Glomerular endothelial cell (primary cell): ENCODE measurements around the gene CAPN9. TPM values are rescaled to one million over a fixed set of nuclear protein-coding genes. Genes with fewer than 3 reads are reported as not detected.
"Not testable (repeated sequence)": the region's sequence is repeated elsewhere in the genome, so short reads cannot be mapped to it uniquely, and the experiment has no call there.

Source experiments
- DNase-seq: peaks from one replicate; pipeline ENCODE4 v3.0.0-alpha.2; 2011; ENCODE audit warnings: low read depth, low spot score; ENCODE audit errors: extremely low read depth
- total RNA-seq: library from RNA; depleted of rRNA; stranded (reverse); fragments of >200 nt; gene quantifications from 2 replicates; pipeline ENCODE4 v1.2.3, GENCODE V29; 2015

CAPN9 gene
- total RNA-seq, 1 donor from 2014 or later, result not detected

DNA sequence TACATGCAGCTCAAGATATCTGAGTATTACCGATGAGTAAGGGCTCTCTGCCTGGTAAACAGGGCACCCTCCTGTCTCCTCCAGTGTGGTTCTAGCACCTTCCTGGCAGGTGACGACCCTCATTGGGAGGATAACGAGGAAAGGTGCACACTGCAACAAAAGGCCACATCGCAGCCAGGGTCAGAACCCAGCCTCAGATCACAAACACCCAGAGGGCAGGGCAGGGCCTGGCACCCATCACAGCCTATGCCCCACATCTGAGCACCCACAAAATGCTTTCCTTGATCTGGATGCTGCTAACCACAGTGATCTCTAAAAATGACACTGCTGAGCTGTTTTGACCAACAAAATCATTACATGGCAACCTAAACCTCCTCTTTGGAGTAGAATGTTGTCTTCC is 97.4 kb downstream of the CAPN9 start:
- DNase-seq, result no peak

DNA sequence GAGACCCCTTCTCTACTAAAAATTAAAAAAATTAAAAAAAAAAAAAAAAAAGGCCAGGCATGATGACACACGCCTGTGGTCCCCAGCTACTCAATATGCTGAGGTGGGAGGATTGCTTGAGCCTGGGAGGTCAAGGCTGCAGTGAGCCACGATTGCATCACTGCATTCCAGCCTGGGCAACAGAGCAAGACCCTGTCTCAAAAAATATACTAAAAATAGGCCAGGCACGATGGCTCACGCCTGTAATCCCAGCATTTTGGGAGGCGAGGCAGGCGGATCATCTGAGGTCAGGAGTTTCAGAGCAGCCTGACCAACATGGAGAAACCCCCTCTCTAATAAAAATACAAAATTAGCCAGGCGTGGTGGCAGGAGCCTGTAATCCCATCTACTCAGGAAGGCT is 98.0 kb downstream of the CAPN9 start:
- not testable (repeated sequence) for DNase-seq

DNA sequence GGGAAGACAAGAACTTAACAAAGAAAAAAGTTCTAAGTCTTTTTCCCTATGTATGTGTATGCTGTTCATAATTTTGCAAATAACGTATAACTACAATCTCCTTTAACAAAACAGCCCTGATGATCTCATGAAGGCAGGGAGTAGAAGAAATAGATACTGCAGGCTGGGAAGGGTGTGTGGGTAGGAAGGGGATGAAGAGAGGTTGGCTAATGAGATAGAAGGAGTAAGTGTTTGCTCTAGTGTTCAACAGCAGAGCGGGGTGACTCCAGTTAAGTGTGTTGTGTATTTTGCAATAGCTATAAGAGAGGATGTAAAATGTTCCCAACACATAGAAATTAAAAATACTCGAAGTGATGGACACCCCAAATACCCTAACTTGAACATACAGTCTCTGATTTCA is 101.0 kb downstream of the CAPN9 start:
- DNase-seq, result no peak

DNA sequence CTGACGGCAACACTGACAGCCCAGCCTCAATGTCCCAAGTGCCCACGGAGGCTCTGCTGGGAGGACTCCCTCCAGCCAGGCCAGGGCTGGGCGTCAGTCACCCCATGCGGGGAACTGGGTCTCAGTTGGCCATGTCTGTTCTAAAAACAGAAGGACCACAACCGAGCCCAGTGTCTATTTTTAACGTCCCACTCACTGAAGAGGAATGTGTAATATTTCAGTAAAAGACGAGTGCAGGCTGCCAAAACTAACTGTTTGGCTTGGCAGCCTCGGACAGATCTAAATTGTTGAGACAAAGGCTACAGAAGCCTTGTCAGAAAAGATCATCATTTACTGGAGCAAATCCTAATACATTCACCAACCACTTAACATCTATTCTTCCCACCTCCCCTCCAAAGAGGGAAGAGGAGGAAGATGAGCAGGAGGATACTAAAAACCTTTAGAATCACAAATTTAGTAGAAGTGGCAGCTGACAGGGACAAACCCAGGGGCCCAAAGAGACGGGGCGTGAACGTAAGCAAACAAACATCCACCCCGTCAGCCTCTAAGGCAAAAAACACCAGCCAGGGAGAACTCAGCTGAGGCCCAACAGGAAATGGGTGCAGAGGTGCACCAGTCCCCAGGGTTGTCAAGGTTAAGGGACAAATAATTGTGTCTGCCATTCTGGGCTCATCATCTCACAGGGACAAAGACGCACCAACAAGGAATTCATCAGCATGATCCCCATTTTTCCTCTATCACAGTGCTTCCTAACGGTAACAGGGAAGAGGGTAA is 102.5 kb downstream of the CAPN9 start:
- DNase-seq, result peak; percentile 55

DNA sequence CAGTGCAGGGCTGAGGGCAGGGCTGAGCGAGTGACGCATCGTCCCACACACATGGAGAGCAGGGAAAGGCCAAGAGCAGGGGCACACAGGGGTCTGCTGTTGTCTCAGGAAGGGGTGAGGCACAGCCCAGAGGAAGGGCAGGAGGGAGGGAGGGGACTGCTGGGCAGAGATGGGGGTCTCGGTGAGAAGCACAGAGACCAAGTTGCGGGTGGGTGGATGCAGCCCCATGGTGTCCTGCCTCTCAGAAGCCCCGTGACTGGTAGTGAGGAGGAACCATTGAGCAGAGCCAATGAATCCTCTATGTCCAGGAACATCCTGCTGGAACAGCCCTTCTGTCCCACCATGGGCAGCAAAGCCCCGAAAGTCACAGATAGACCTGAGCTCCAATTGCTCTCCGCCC is 103.4 kb downstream of the CAPN9 start:
- no peak for DNase-seq

DNA sequence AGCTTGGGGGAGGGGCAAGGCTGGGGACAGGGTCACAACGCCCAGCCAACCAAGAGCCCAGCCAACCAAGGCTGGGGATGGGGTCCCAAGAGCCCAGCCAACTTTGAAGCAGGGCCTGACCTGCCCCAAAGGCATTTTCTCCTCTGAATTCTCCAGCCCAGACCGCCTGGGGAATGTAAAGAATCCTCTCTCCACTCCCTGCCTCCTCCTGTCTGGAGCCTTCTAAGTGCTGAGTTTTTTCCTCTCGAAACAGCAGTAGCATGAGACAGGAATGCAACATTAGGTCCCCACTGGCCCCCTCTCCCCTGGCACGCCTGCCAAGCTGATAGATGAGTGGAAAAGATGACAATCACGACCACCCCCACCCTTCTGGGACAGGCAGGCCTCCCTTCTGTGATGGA is 104.1 kb downstream of the CAPN9 start:
- no peak for DNase-seq

Other genes starting within 250 kb of the CAPN9 start
- gene COG2, start 104.9 kb upstream of the CAPN9 start, total RNA-seq, result 13.8 and 18.7 TPM in 2 replicates
- not detected in 2 replicates for gene AGT, start 33.3 kb upstream of the CAPN9 start, total RNA-seq
- 34.1 and 83.2 TPM in 2 replicates for gene C1orf198, start 121.1 kb downstream of the CAPN9 start, total RNA-seq
- gene TTC13, start 231.5 kb downstream of the CAPN9 start, total RNA-seq, result 12.9 and 19.7 TPM in 2 replicates
- gene ARV1, start 231.7 kb downstream of the CAPN9 start, total RNA-seq, result 17.9 and 23.2 TPM in 2 replicates